ENCODE data around the gene MARK3. TPM values are rescaled to one million over a fixed set of nuclear protein-coding genes. Genes with fewer than 3 reads are reported as not detected.

The MARK3 gene
- total RNA-seq, 4 donors from 2014 or later: 47.3 to 68.2 (median 58.8) TPM

DNA sequence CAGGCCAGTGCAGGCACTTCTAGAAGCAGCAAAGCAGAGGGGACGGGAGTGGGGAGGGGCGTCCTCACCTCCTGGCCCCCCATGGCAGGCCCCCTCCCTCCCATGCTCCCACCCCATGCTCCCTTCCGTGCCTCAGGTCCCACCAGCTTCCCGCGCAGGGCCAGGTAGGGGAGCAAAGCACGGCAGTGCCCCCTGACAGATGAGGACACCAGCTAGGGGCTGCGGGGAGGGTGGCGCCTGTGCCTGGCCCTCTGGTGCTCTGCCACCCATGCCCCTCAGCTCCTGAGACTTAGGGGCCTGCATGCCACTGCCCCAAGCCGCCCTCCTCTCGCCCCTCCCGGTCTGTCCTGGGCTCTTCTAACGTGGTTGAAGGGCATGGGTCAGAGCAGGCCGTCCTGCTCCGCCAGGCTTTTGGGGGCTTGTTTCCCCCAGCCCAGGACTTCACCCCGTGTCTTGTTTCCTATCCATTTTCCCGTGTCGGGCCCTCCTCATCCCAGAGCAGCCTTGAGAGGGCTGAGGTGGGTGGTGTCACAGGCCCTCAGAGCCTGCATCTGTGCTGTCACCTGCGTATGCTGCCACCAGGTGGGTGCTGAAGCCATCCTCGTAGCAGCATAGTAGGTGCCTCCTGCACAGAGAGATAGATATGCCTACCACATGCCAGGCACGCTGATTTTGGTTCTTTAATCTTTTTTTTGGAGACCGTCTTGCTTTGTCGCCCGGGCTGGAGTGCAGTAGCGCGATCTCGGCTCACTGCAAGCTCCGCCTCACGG lies 154.0 kb downstream of the MARK3 start:
- no peak for TF ChIP-seq POLR2A (IDR thresholded peaks at IDR 0.05)
- TF ChIP-seq, protein P1, sequence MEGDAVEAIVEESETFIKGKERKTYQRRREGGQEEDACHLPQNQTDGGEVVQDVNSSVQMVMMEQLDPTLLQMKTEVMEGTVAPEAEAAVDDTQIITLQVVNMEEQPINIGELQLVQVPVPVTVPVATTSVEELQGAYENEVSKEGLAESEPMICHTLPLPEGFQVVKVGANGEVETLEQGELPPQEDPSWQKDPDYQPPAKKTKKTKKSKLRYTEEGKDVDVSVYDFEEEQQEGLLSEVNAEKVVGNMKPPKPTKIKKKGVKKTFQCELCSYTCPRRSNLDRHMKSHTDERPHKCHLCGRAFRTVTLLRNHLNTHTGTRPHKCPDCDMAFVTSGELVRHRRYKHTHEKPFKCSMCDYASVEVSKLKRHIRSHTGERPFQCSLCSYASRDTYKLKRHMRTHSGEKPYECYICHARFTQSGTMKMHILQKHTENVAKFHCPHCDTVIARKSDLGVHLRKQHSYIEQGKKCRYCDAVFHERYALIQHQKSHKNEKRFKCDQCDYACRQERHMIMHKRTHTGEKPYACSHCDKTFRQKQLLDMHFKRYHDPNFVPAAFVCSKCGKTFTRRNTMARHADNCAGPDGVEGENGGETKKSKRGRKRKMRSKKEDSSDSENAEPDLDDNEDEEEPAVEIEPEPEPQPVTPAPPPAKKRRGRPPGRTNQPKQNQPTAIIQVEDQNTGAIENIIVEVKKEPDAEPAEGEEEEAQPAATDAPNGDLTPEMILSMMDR (IDR thresholded peaks at IDR 0.05): no peak
- DNase-seq (ENCODE audit: low spot score in 2 of 2): no peak
- WGBS, 2 donors: 75 to 82% methylated on average over 26 to 28 of the region's 28 CpGs
- intact Hi-C loops (cut with DNase I; ENCODE audit: low total_unique reads): no loop called here
- no peak overlapping the region for H3K4me3 ChIP-seq (ENCODE audit: low read depth, poor library complexity, severe bottlenecking)

DNA sequence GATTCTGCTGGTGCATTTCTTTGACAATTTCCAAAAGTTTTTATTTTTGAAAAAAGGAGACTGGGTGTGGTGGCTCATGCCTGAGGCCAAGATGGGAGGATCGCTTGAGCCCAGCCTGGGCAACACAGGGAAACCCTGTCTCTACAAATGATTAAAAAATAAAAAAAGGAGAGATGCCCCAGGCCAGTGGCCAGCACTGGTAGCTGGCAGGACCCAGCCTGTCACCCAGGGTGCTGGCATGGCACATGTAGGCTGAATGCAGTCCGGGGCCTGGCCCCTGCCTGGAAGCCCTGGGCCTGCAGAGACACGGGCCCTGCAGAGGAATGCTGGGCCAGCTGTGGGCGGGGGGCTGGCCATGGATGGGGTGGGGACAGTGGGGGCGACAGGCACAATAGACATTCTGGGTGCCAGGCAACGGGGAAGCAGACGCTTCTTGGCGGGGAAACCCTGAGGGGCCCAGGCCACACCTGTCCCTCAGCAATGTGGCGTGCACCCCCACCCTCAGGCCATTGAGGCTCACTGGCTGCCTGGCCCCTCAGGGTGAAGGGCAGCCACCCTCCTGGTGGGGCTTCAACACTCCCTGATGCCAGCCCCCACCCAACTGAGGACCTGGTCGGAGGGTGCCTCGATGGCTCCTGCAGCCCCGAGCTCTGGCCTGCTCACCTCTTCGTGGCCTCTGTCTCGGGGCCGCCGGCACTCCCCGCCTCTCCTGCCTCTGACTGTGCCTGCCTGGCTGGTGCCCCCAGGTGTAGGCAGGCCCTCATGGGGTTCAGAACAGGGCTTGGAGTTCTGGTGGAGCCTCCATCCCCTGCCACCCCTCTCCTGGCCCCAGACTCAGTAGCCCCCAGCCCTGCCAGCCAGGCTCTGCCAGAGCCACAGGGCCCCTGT lies 155.8 kb downstream of the MARK3 start:
- WGBS, 2 donors: 26 to 48% methylated on average over 14 of the region's 17 CpGs
- DNase-seq (ENCODE audit: low spot score in 2 of 2): no peak
- TF ChIP-seq, protein P1 (IDR thresholded peaks at IDR 0.05): no peak
- no peak for TF ChIP-seq POLR2A (IDR thresholded peaks at IDR 0.05)
- no peak overlapping the region for H3K4me3 ChIP-seq (ENCODE audit: low read depth, poor library complexity, severe bottlenecking)
- intact Hi-C loops (cut with DNase I; ENCODE audit: low total_unique reads): no loop called here

DNA sequence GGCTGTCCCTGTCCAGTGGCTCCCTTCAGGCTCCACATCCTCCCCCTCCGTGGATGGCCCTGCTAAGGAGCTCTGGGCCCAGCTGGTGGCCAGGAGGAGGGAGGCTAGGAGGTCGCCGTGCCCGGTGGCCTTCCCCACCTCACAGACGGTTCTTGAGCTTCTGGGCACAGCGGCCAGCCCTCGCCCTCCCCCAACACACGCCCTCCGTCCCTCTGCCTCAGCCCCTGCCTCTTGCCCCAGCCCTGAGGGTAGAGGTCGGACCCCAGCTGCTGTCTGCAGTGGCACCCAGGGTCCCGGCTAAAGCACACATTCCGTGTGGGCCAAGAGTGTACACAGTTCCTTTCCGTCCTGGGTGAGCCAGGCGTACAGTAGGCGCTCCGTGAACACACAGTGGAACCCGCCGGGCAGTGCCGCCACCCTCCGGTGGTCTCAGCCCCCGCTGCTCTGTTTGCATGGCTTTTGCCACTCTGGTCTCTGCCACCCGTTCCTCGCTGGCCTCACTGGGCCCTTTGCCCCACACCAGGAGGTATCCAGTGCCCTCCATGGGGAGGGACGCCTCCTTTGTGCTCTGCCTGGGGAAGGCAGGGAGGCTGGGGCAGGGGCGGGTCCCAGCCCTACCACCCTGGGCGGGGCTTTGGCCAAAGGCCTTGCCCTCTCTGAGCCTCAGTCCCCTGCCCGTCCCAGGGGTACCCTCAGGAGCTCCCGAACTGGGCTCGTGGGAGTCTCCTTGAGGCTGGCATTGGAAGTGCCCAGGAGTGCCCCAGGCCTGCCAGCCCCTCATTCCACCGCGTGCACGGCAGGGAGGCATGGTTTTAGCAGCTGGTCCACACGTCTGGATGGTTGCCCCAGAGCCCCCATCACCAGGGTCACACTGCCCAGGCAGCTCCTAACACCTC lies 156.7 kb downstream of the MARK3 start:
- H3K4me3 ChIP-seq (ENCODE audit: low read depth, poor library complexity, severe bottlenecking): no peak overlapping the region
- intact Hi-C loops (cut with DNase I; ENCODE audit: low total_unique reads): no loop called here
- no peak for DNase-seq (ENCODE audit: low spot score in 2 of 2)
- TF ChIP-seq, protein P1 (IDR thresholded peaks at IDR 0.05): no peak
- no peak for TF ChIP-seq POLR2A (IDR thresholded peaks at IDR 0.05)
- 46 to 51% methylated on average over 27 to 30 of the region's 33 CpGs for WGBS, 2 donors

DNA sequence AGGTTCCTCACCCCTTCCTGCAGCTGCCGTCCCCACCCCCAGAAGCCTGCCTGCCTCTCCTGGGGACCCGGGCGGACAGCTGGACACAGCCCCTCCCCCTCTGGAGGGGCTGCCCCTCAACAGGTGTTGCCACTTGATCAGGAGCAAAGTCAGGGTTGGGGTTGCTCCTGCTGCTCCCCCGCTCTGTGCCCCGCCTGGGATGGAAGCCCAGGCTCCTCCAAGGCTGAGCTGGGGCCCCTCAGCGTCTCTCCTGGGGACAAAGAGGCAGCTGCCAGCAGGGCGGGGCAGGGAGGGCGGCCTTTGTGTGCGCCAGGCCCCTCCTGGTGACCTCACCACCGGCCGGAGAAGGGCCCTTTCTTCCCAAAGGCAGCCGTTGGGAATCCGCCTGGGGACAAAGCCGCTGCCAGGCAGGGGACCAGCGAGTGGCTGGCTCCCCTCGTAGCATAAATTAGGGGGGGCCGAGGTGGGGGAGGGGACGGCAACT lies 157.4 kb downstream of the MARK3 start:
- no peak for DNase-seq (ENCODE audit: low spot score in 2 of 2)
- intact Hi-C loops (cut with DNase I; ENCODE audit: low total_unique reads): no loop called here
- WGBS, 2 donors: 14% methylated on average over 18 of the region's 18 CpGs
- no peak overlapping the region for H3K4me3 ChIP-seq (ENCODE audit: low read depth, poor library complexity, severe bottlenecking)
- TF ChIP-seq POLR2A (IDR thresholded peaks at IDR 0.05): no peak

DNA sequence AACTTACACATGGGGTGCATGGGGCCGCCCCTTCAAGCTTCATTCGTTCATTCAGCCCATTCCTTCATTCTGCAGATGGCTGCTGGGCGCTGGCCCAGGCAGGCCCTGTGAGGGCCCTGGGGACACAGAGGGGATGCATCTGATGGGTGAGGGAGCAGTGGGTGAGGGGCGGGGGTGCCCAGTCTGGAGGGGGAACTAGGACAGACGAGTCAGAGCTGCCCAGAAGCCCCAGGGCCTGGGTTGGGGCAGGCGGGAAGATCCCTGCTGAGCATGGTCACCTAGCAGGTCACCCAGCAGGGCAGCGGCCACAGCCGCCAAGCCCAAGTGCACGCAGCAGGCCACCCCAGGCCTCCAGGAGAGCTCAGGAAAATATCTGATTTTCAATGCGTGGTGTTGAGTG lies 157.9 kb downstream of the MARK3 start:
- no peak for DNase-seq (ENCODE audit: low spot score in 2 of 2)
- intact Hi-C loops (cut with DNase I; ENCODE audit: low total_unique reads): no loop called here
- TF ChIP-seq POLR2A (IDR thresholded peaks at IDR 0.05): no peak
- TF ChIP-seq, protein P1 (IDR thresholded peaks at IDR 0.05): no peak
- no peak overlapping the region for H3K4me3 ChIP-seq (ENCODE audit: low read depth, poor library complexity, severe bottlenecking)
- 51 to 64% methylated on average over 5 to 8 of the region's 10 CpGs for WGBS, 2 donors

Measured in lower leg skin (tissue), 4 donors.